Neural progenitor cell (in vitro differentiated cells): ENCODE data around the gene RASSF3.

Source experiments
- CTCF ChIP-seq: fragments of 200-600 bp; sonication (generic); IDR thresholded peaks from 2 replicates; pipeline ENCODE4 v1.5.1; 2017; ENCODE audit warnings: antibody characterized with exemption, mild to moderate bottlenecking
- EZH2 ChIP-seq: fragments of 200-600 bp; sonication (generic); IDR thresholded peaks from 2 replicates; pipeline ENCODE4 v1.6.1; 2017; ENCODE audit warnings: antibody characterized with exemption, mild to moderate bottlenecking, moderate library complexity
- EZH2phosphoT487 ChIP-seq: fragments of 200-600 bp; sonication (generic); IDR thresholded peaks from 2 replicates; pipeline ENCODE4 v1.6.1; 2017; ENCODE audit warnings: antibody characterized with exemption

- TF ChIP-seq EZH2phosphoT487 = no peak
- TF ChIP-seq EZH2 = no peak
- no peak for TF ChIP-seq CTCF
Measured at GRCh38 chr12:64678835-64679234, 68.5 kb downstream of the RASSF3 start.
